Body of pancreas (tissue), 4 donors: ENCODE results near the gene CEP170B.

Experiments
- CTCF ChIP-seq, 7 experiments: fragments of 450-650 bp in 4 of 7; fragments of 200-600 bp in 3 of 7; sonication (generic) in 3 of 7; IDR thresholded peaks; one replicate each; pipeline ENCODE4 v1.5.1; 2016 to 2019; ENCODE audit warnings: antibody characterized with exemption in 7 of 7
- POLR2A ChIP-seq, 3 donors: fragments of 450-650 bp; IDR thresholded peaks; one replicate each; pipeline ENCODE4 v1.6.1; 2016; ENCODE audit warnings: antibody characterized with exemption in 3 of 3, mild to moderate bottlenecking in 2 of 3

- TF ChIP-seq POLR2A (IDR thresholded peaks at IDR 0.05) (no peak), CTCF (IDR thresholded peaks at IDR 0.05) (no peak)
Observed at GRCh38 chr14:104929268-104930230, 64.5 kb downstream of the CEP170B start.
